ENCODE results near the gene G2E3.

DNA sequence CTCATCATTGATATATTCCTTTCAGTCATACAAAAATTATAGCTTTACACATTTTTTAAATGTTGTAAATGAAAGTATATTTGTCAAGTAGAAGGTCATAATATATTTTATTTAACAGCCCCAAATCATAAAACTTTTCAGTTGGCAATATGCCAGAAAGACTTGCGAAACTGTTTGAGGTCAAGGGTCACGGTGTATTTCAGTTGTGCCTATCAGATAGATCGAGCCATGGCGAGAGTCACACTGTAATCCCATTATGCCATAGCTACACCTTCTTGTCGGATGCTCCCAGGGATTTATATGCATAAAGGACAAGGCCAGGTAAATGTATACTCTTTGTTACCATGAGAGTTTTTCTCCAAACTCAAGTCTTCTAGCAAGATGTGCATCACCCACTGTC is 26.7 kb upstream of the G2E3 start:
- TF ChIP-seq, protein P1, sequence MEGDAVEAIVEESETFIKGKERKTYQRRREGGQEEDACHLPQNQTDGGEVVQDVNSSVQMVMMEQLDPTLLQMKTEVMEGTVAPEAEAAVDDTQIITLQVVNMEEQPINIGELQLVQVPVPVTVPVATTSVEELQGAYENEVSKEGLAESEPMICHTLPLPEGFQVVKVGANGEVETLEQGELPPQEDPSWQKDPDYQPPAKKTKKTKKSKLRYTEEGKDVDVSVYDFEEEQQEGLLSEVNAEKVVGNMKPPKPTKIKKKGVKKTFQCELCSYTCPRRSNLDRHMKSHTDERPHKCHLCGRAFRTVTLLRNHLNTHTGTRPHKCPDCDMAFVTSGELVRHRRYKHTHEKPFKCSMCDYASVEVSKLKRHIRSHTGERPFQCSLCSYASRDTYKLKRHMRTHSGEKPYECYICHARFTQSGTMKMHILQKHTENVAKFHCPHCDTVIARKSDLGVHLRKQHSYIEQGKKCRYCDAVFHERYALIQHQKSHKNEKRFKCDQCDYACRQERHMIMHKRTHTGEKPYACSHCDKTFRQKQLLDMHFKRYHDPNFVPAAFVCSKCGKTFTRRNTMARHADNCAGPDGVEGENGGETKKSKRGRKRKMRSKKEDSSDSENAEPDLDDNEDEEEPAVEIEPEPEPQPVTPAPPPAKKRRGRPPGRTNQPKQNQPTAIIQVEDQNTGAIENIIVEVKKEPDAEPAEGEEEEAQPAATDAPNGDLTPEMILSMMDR (IDR thresholded peaks at IDR 0.05; ENCODE audit: extremely low read depth in 1 of 2, insufficient read depth in 1 of 2, low read depth in 1 of 2, low read length in 2 of 2) = no peak
- TF ChIP-seq POLR2AphosphoS5 (IDR thresholded peaks at IDR 0.05; ENCODE audit: insufficient read depth, low read depth, low read length) (no peak), POLR2A (IDR thresholded peaks at IDR 0.05; ENCODE audit: low read depth, low read length) (no peak), GATA2 (IDR thresholded peaks at IDR 0.05; ENCODE audit: insufficient read depth, insufficient read length, low read depth, low read length) (no peak)

Measured in endothelial cell of umbilical vein (primary cell).